Head of caudate nucleus (tissue), 42 donors: ENCODE results near the gene ABHD13.
A peak's percentile ranks its signal among the peaks of the same experiment; 100 is the strongest.

Source experiments
- DNase-seq, 42 donors: peaks; one replicate each; pipeline versions ENCODE4 v3.0.0 to v3.0.0-alpha.2; 2020 to 2021; ENCODE audit warnings: mixed read lengths in 7 of 42
- intact Hi-C: fragments of 100-400 bp; cut with DNase I; formaldehyde crosslinking; loops from one replicate; pipeline ENCODE4 v1.15.0; 2022

The ABHD13 gene

DNA sequence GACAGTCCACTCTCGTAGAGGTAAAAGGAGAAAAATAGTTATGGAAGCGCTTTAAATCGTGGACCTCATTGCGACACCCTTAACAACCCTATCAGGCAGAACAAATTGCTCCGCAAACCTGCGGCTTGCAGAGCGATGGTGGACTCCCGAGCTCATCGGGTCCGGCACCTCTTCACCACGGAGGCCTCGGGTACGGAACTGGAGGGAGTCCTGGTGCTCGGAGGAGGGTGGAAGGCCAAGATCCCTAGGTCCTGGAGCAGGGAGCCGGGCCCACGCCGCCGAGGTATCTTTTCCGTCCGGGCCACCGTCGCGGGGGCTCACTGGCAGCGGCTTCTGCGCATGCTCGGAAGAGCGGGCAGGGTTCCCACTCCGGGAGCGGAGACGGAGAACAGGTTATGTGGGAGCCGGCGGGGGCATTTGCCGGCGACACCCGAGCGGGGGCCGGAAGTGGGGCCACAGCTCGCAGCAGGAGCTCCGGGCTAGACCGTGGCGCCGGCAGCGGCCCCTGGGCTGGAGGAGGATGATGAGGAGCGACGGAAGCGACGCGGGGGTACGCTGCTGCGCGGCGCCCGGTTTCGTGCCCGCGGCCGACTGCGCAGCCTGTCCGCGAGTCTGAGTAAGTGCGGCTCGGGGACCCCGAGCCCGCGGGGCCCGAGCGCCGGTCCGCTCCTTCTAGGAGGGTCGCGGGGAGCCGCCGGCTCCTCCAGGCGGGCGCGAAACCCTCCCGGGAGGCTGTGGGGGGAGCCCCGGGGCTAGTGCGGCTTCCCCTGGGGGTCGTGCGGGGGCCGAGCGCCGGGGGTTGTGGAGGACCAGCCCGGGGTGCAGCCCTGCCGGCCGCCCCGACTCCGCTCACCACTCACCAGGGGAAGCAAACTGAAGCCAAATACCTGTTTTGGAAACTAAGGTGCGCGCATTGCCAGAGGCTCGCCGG lies at the start of gene ABHD13:
Gene ABHD13 (plus strand): TSS at position 349 of the 931 bp plus-strand sequence. CDS start 10,827 bp downstream, outside the sequence.
- DNase-seq = peak; percentile 72 to 96 (median 91)
- intact Hi-C loops = no loop called here

DNA sequence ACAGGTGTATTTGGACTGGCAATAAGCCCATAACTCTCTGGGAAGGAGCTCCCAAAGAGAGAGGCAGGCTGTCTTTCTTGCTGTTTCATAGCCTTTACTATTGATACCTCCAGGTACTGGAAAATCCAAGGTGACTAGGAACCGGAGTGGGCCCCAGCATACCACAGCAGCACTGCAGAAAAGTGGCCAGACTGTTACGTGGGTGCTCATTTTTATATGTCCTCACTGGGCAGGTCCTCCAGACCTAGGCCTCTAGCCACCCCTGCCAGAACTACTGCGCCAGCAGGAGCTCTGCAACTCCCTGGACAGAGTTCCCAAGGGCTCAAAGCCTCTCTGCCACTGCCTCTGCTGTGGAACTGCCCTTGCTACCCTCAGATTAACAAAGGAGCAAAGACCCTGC lies 49.3 kb upstream of the ABHD13 start:
- intact Hi-C loops = no loop called here
- no peak for DNase-seq

DNA sequence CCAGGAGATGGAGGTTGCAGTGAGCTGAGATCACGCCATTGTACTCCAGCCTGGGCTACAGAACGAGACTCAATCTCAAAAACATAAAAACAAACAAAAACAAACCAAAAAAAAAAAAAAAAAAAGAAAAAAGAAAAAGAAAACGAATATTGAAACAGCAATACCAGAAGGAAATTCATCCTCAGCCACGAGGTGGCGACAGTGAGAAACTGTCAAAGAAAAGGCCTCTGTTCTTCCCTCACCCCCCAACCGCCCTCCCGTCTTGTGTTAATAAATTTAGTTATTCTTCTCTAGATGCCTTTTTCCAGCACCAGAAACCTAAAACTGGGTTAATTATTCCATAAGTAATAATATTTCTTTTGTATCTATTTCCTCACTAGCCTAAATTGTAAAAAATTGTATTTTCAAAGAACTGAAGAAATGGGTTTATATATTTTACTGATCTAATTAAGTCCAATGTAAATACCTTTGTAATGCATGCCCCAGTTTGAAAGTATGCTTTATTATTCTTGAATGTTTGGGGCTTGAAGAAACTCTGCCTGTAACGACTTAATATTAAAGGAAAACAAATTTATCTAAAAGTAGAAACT lies 41.4 kb upstream of the ABHD13 start:
- peak in 39 of 42 donors; percentile 4 to 83 (median 52) for DNase-seq
- intact Hi-C loops = no loop called here

DNA sequence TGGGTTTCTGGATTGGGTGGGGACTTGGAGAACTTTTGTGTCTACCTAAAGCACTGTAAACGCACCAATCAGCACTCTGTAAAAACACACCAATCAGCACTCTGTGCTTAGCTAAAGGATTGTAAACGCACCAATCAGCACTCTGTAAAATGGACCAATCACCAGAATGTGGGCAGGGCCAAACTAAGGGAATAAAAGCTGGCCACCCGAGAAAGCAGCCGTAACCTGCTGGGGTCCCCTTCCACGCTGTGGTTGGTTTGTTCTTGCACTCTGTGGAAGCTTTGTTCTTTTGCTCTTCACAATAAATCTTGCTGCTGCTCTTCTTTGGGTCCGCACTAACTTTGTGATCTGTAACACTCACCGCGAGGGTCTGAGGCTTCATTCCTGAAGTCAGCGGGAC lies 40.1 kb upstream of the ABHD13 start:
- no peak for DNase-seq
- intact Hi-C loops = no loop called here

DNA sequence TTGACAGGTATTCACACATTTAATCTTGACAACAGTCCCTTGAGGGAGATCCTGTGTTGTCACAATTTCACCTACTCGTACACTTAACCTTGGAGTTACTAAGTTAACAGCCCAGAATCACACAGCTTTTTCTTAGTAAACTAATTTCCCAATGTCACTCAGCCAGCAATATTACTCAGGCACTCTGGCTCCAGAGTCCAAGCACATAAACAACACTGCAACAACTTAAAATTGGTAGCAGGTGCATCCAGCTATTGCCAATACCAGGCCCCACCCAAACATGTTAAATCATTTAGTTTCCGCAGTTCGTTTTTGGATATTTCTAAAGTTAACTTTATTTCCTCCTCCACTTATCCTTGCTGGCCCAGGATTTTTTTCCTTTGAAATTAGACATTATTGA lies 35.5 kb upstream of the ABHD13 start:
- intact Hi-C loops = no loop called here
- no peak for DNase-seq

DNA sequence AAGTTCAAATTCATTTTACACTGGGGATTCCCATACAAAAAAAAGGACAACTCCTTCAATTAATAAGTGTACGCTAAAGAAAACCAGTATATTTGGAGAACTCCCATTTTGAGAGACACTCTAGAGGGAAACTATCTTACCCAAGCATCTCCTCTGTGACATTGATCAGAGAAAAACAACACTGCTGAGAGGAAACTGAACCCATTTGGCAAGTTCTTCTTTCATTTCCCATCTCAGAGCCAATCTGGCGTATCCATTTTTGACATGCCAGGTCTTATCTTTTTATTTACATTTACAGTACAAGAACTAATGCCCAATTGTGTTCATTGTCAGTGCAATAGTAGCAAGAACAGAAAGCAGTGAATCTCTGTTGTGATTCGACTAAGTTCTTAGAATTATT lies 33.0 kb upstream of the ABHD13 start:
- DNase-seq = no peak
- intact Hi-C loops = no loop called here

DNA sequence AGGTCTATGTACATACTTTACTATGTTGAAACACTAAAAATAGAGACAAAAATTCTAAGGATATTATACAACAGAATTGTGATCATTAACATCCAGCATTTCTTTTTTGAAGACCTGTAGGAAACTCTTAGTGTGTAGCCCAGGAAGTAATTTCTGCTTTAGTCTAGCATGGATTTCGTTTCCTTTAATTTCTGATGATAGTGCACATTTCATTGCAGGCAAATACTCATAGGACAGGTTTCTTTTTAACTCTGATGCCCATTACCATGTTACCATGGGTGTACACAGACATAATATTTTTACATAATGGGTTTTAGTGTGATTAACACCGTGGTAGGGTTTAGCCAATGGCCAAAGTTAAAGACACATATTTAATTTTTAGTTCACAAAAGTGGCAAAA lies 29.9 kb upstream of the ABHD13 start:
- intact Hi-C loops = no loop called here
- no peak for DNase-seq

DNA sequence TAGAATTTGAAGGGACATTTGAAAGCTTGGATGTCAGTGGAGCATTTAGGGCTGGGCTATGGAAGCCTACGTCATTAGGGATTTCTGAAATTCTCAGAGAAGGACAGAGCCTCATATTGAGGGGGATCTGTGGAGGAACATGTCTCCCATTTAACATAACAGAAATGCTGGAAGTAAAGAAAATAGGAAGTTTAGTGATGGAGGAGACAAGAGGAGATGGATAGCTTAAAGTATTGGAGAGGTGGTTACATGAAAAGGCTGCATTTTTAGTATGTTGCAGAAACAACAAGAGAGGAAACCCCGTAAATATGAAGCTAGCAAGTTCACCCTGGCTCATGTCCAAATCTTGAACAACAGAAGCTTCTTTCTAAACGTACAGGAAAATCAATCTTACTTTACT lies 27.3 kb upstream of the ABHD13 start:
- DNase-seq = no peak
- intact Hi-C loops = no loop called here

DNA sequence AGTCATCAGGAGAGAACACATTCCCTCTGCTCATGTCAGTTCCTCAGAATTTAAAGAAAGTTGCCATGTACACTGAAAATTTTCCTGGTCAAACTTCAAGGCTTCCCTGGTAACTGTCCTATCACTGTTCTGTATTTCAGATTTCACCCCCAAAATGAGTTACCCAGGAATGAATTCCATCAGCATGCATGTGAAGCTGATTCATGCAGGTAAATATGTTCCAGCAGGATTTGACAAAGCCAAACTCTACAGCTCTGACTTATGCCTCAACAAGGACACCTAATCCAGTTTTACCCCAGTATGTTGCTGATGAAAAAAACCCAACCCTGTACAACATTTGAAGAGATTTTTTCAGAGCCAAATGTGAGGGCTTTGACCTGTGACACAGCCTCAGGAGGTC lies 24.4 kb upstream of the ABHD13 start:
- intact Hi-C loops = no loop called here
- no peak for DNase-seq

DNA sequence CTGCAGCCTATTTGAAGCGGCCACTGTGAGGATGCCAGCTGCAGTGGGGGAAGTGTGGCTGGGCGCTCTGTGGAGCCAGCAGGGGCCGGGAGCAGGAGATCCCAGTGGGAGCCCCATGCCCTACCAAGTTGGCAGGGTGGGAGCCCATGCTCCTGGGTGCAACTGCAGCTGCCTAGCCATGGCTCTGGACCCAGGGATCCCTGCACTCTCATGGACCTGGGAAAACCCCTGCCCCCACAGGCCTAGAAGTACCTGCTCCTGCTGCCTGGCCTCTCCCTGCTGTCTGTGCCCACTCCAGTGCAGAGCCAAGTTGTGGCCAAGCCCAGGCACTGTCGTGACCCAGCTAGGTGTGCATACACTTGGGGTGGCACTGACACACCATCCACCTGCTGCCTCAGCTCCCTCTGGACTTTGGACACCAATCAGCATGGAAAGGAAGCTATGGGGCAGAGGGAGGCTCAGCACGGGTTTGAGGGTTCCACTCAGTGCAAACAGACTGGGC lies 23.7 kb upstream of the ABHD13 start:
- DNase-seq = no peak
- intact Hi-C loops = no loop called here

DNA sequence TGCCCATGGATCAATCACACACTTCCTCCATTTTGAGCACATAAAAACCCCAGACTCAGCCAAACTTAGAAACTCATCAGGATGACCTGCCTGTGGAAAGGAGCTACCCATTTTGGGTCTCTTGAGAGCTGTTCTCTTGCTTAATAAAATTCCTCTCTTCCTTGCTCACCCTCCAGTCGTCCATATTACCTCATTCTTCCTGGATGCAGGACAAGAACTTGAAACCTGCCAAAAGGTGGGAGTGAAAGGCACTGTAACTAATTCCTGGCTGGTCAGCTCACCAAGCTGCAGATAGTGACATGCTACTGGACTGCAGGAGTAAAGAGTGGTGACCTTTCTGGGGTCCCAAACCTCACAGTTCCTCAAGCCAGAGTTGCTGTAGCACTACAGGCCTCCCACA lies 23.0 kb upstream of the ABHD13 start:
- DNase-seq = no peak
- intact Hi-C loops = no loop called here

DNA sequence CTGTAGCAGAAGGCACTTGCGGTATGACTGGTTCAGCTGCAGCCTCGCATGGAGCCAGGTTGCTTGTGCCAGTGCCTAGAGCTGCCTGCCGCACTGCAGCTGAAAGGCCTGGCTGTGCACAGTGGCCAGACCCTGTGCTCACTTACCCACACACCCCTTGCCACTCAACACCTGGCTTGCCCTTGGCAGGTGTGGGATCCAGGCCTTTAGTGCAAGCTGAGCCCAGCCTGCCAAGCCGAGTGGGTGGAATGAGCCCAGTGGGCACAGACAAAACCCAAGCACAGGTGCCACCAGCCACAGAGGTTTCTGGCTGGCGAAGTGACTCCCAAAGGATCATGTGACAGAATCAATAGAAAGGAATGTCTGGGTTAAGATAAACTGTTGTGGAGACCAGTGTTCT lies 22.3 kb upstream of the ABHD13 start:
- DNase-seq = no peak
- intact Hi-C loops = no loop called here

DNA sequence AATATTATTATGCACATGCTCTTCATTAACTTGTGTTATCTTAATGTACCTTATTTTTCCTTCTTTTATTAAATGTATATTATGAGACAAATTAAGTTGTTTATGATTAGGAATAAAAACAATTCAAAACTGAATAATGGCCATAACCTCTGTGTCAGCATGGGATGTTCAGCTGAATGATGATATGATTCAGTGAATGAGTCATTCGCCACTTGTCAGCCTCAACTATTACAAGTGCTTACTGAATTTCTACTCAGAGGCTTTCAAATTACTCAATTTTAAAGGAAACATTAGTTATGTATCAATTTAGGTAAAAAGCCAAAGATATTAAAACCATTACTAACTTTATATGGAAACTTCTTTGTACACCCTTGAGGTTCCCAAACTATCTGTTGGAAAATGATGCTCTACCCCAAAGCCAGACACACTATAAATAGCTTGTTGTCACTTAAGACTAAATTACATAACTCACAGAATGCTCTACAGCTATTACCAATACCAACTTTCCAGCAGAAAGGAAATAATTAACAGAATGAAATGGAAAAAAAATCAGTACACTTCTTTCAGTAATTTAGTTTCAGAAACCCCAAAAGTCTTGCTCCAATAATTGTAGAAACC lies 17.3 kb upstream of the ABHD13 start:
- intact Hi-C loops = no loop called here
- peak in 1 of 42 donors; percentile 23 for DNase-seq

DNA sequence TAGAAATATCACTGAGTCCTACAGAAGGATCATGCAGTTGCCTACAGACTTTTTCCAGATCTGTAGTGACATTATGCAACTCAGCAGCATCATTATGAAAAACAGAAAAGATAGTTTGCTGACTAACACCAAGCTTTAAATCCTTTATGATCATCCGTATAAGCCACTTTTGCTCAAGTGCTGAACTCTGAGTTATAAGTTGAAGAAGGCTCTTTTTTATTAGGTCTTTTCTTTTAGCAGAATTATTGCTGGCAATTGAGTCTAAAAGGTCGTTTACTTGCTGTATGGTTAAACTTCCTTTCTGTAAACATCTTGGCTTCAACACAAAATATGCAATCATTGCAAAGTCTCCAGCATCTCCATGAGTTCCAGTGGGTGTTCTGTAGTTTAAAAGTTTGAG lies 7.6 kb upstream of the ABHD13 start:
- intact Hi-C loops = no loop called here
- no peak for DNase-seq

DNA sequence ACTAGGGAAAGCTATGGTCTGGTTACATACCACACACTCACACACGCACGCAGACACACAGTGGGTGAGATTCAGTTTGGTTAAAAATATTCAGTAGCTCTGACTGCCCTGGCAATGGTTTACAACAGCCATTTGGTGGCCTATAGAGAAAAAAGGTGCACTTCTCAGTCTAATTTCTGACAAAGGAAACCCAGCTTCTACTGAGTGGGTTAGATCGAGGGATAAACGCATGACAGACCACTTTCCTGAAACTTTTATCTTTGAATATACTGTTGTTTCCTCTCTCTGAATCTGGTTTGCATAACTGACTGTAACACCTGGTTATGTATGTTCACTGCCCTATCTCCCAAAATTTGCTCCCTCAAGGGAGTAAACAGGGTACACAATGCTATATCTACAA lies 5.3 kb upstream of the ABHD13 start:
- intact Hi-C loops = no loop called here
- DNase-seq = no peak

DNA sequence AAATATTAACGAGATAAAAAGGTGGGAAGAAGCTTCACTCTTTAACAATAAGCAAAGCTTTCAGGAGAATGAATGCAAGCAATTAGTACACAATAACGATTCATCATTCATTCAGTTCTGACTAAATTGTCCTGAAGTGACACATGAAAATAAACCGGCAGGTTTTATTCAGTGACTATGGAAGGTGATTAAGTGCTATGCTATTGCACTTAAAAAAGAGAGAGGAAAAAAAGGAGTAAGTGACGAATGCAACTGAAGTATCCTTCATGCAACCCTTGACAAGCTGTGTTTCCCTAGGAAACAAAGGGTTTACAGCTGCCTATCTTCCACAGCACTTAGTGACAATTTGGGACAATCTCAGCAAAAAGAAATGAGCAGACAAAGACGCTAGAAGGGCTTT lies 4.2 kb upstream of the ABHD13 start:
- intact Hi-C loops = no loop called here
- no peak for DNase-seq

DNA sequence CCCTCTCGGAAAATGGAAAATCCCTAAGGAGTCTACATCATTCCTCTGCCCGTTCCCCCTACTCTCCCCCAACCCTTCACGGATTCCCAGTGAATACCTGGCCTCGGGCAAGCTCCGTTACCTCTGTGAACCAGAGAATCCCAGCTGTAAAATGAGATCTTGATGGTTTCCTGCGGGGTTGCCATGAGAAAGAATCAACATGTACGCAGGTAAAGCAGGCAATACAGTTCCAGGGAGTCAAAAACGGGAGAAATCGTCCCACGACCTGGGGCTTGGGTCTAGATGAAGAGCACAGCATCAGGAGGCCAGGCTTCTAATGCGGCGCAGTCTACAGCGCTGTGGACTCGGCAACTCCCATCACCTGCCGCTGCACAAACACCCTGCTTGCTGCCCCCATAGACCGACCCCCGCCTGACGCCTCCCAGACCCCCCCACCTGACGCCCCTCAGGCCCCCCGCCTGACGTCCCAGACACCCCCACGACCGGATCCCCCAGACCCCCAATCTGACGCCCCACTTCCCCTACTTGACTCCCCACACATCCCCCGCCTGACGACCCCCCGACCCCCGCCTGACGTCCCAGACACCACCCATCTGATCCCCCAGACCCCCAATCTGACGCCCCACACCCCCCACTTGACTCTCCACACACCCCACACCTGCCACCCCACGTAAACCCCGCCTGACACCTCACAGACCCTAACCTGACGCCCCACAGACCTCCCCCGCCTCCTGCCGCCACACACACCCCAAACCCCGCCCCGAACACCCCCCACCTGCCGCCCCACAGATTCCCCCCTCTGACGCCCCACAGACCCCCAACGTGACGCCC lies 3.5 kb upstream of the ABHD13 start:
- intact Hi-C loops = no loop called here
- peak in 32 of 42 donors; percentile 3 to 59 (median 31) for DNase-seq

DNA sequence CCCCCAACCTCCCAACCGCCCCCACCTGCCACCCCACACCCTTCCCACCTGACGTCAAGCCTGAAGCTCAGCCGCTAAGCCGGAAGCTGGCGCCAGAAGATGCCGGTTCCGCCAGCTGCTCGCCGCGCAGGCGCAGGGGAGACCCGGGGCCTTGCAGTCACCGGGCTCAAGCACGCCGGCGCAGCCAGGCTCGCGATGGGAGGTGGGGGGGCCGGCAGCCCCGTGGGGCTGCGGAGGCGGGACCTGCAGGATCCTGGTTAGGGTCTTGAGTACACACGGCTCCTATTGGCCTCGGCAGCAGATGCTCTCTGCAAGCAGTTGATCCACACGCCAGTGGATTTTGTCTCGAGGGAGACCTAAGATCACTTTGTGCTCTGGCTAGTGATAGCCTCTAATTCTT lies 2.8 kb upstream of the ABHD13 start, which contains the start of gene LIG4:
Gene LIG4 (minus strand): TSS at position 101 of the 400 bp plus-strand sequence. CDS start 4,268 bp downstream, outside the sequence.
- intact Hi-C loops = no loop called here
- DNase-seq = peak; percentile 74 to 96 (median 92)
